Small intestine (tissue), 7 donors: ENCODE results near the gene AZIN2. TPM values are rescaled to one million over a fixed set of nuclear protein-coding genes. Genes with fewer than 3 reads are reported as not detected.

Experiments used
- DNase-seq, 2 donors: peaks; one replicate each; pipeline versions ENCODE4 v3.0.0 to v3.0.0-alpha.2; 2013
- FAIRE-seq: peaks from 2 replicates; lab custom pipeline; 2012; peaks lifted over from hg19 to GRCh38; lab: Jason Lieb, UNC
- H3K27ac ChIP-seq, 3 donors: one replicate each; pipeline ENCODE4 v1.5.1; 2013; ENCODE audit warnings: low read length in 2 of 3, mild to moderate bottlenecking in 2 of 3, control low read depth in 1 of 3, inconsistent platforms in 1 of 3, low read depth in 1 of 3, moderate library complexity in 1 of 3
- H3K27me3 ChIP-seq, 3 donors: one replicate each; pipeline ENCODE4 v1.6.1; 2013; ENCODE audit warnings: low read length in 3 of 3, inconsistent platforms in 1 of 3; ENCODE audit not compliant: control insufficient read depth in 3 of 3, insufficient read depth in 3 of 3
- H3K36me3 ChIP-seq, 3 donors: one replicate each; pipeline ENCODE4 v1.6.1; 2013; ENCODE audit warnings: low read length in 3 of 3, inconsistent platforms in 1 of 3, low read depth in 1 of 3, mild to moderate bottlenecking in 1 of 3, moderate library complexity in 1 of 3; ENCODE audit not compliant: control insufficient read depth in 3 of 3, insufficient read depth in 2 of 3
- H3K4me1 ChIP-seq, 3 donors: one replicate each; pipeline ENCODE4 v1.6.1; 2013; ENCODE audit warnings: low read length in 2 of 3, inconsistent platforms in 1 of 3, low read depth in 1 of 3, mild to moderate bottlenecking in 1 of 3, moderate library complexity in 1 of 3; ENCODE audit not compliant: control insufficient read depth in 3 of 3, insufficient read depth in 2 of 3
- H3K4me3 ChIP-seq, 3 donors: one replicate each; pipeline ENCODE4 v1.5.1; 2013; ENCODE audit warnings: low read length in 3 of 3, control low read depth in 1 of 3, inconsistent platforms in 1 of 3, low read depth in 1 of 3, mild to moderate bottlenecking in 1 of 3, moderate library complexity in 1 of 3
- H3K9me3 ChIP-seq, 2 donors: one replicate each; pipeline ENCODE4 v1.6.1; 2013; ENCODE audit warnings: low read depth in 1 of 2, low read length in 1 of 2; ENCODE audit not compliant: control insufficient read depth in 2 of 2, insufficient read depth in 1 of 2
- WGBS, 3 donors: extraction: QIAGEN DNeasy Blood & Tissue Kit; methylation state at CpG; one replicate each; pipeline ENCODE4 v1.1.7; 2013; 5-methylcytosine and 5-hydroxymethylcytosine counted together
- polyA plus RNA-seq, 4 donors: library from polyadenylated mRNA; stranded (reverse) in 3 of 4; unstranded in 1 of 4; fragments of 200-250 nt in 3 of 4; fragments of 120-200 nt in 1 of 4; gene quantifications; one replicate each; pipeline versions ENCODE4 v1.2.1 to v1.2.3, GENCODE V29; 2013
- donor health status: healthy with polysubstance abuse.
- donor health status: control.
- donor health status: control.
- donor health status: Bipolar disorder and iron deficiency.
- donor health status: healthy.

AZIN2 gene
- polyA plus RNA-seq, 4 donors = 1.1 to 1.6 (median 1.5) TPM; not detected in 1

GRCh38 chr1:33142483-33143064, 61.6 kb downstream of the AZIN2 start:
- Histone ChIP-seq H3K27ac (no peak overlapping the region), H3K9me3 (no peaks in the 10 kb centered on the region), H3K27me3 (no peaks in the 10 kb centered on the region), H3K4me1 (no peaks in the 10 kb centered on the region), H3K4me3 (no peak overlapping the region), H3K36me3 (peaks cover 2 to 22% (median 4%) of the 10 kb centered on the region in 3 donors)
- FAIRE-seq = no peak
- DNase-seq = no peak
- WGBS, 3 donors = 58 to 76% (median 69%) methylated on average over 7 of the region's 7 CpGs

DNA sequence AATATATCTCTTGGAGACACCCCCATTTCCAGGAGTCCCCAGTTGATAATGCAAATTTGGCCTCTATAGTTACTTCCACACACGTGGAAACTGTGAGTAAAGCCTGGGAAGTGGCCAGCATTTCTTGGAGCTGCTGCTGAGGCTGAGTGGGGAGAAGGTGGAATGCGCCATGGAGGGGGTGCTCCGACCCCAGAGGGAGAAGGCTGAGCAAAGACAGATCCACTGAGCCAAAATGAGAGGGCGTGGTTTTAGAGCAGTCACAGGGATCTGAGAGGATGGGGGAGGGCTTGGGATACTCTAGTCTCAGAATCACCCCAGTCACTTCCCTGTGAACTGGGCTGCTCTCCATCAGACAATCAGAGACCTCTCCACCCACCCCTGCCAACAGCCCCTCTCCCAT, 62.2 kb downstream of the AZIN2 start:
- Histone ChIP-seq H3K36me3 (peaks cover 2 to 22% (median 4%) of the 10 kb centered on the region in 3 donors), H3K4me3 (no peak overlapping the region), H3K27ac (no peak overlapping the region), H3K27me3 (no peaks in the 10 kb centered on the region), H3K9me3 (no peaks in the 10 kb centered on the region), H3K4me1 (no peaks in the 10 kb centered on the region)
- FAIRE-seq (no peak), DNase-seq (no peak)
- 54 to 72% (median 72%) methylated on average over 4 of the region's 4 CpGs for WGBS, 3 donors

GRCh38 chr1:33143698-33144097, 62.7 kb downstream of the AZIN2 start:
- Histone ChIP-seq H3K9me3 (no peaks in the 10 kb centered on the region), H3K36me3 (peaks cover 2 to 22% (median 4%) of the 10 kb centered on the region in 3 donors), H3K27me3 (no peaks in the 10 kb centered on the region), H3K4me1 (no peaks in the 10 kb centered on the region), H3K27ac (no peak overlapping the region), H3K4me3 (no peak overlapping the region)
- FAIRE-seq (no peak), DNase-seq (no peak)
- 83 to 91% (median 89%) methylated on average over 2 of the region's 2 CpGs for WGBS, 3 donors

GRCh38 chr1:33146003-33146402, 65.0 kb downstream of the AZIN2 start:
- H3K27ac ChIP-seq = no peak overlapping the region
- H3K27me3 ChIP-seq = no peaks in the 10 kb centered on the region
- H3K9me3 ChIP-seq = no peaks in the 10 kb centered on the region
- H3K36me3 ChIP-seq = peaks cover 2 to 22% (median 4%) of the 10 kb centered on the region in 3 donors
- no peak for DNase-seq
- no peak overlapping the region for H3K4me3 ChIP-seq
- H3K4me1 ChIP-seq = no peaks in the 10 kb centered on the region
- FAIRE-seq = no peak
- 84 to 100% (median 94%) methylated on average over 3 of the region's 3 CpGs for WGBS, 3 donors

- 97 to 98% (median 97%) methylated on average over 30 of the region's 30 CpGs for WGBS, 3 donors
- Histone ChIP-seq H3K27me3 (no peaks in the 10 kb centered on the region), H3K4me3 (no peak overlapping the region), H3K4me1 (no peaks in the 10 kb centered on the region), H3K27ac (no peak overlapping the region), H3K9me3 (no peaks in the 10 kb centered on the region), H3K36me3 (peaks cover 2 to 26% (median 4%) of the 10 kb centered on the region in 3 donors)
- DNase-seq (no peak), FAIRE-seq (no peak)
Measured at GRCh38 chr1:33147275-33147996, 66.5 kb downstream of the AZIN2 start.

DNA sequence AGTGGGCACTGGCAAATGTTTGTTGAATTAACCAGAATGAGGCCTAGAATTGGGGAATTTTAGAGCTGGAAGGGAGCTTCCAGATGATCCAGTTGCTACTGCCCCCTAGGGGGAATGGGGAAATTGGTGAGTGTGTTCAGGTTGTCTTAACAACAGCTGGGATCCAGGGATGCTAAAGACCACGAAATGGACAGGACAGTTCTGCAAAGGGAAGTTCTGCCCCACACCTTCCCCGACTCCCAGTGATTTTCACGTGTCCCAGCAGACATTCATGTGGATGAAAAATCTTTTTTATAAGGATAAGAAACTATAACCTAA, 67.0 kb downstream of the AZIN2 start:
- no peak for FAIRE-seq
- 77 to 82% (median 79%) methylated on average over 3 of the region's 3 CpGs for WGBS, 3 donors
- DNase-seq = no peak

DNA sequence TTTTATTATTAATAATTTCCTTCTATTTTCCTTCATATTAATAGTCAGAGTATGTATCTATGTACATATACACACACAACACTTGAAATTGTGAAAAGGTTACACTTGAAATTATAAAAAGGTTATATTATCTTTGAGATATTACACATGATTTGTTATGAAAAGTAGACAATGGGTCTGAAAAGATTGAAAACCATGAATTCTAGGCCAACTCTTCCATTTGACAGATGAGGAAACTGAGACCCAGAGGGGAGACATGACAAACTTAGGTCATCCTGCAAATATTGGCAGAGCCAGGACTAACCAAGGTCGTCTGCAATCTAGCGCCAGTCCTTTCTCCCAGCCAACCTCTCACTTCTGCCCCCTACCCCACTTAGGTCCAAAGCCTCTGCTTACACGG, 67.7 kb downstream of the AZIN2 start:
- 87 to 88% (median 88%) methylated on average over 3 of the region's 3 CpGs for WGBS, 3 donors

More for the DNA sequence above, 67.0 kb downstream of the AZIN2 start:
- H3K27me3 ChIP-seq = no peaks in the 10 kb centered on the region
- H3K27ac ChIP-seq = no peak overlapping the region
- no peaks in the 10 kb centered on the region for H3K4me1 ChIP-seq
- H3K4me3 ChIP-seq = no peak overlapping the region
- H3K36me3 ChIP-seq = peaks cover 2 to 26% (median 4%) of the 10 kb centered on the region in 3 donors
- H3K9me3 ChIP-seq = no peaks in the 10 kb centered on the region

DNA sequence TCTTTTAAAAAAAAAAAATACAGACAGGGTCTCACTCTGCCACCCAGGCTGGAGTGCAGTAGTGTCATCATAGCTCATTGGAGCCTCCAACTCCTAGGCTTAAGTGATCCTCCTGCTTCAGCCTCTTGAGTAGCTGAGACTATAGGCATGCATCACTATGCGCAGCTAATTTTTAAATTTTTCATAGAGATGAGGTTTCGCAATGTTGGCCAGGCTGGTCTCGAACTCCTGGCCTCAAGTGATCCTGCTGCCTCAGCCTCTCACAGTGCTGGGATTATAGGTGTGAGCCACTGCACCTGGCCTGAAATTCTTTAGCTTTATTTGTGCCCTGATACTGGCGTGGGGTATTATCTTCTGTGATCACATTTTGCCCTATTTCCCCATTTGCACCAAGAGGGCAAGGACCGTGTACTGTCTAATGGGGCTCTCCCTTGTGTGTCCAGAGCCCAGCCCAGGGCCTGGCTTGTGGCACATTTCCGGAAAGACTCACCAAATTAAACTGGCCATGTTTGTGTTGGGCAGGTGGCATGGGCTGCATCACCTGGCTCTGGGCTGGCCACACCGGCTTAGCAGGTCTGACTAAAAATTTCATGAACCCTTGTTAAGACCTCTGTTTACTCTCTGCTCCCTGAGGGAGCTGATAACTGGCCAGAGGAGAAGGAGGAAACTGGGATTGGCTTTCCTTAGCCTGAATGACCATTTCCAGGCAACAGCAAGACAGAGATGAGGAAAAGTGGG, 68.7 kb downstream of the AZIN2 start:
- FAIRE-seq = no peak

More for the DNA sequence above, 67.7 kb downstream of the AZIN2 start:
- Histone ChIP-seq H3K4me1 (no peaks in the 10 kb centered on the region), H3K9me3 (no peaks in the 10 kb centered on the region), H3K27me3 (no peaks in the 10 kb centered on the region), H3K36me3 (peaks cover 2 to 26% (median 4%) of the 10 kb centered on the region in 3 donors), H3K27ac (no peak overlapping the region), H3K4me3 (no peak overlapping the region)
- DNase-seq (no peak), FAIRE-seq (no peak)

More for the DNA sequence above, 68.7 kb downstream of the AZIN2 start:
- H3K4me1 ChIP-seq = no peaks in the 10 kb centered on the region
- H3K4me3 ChIP-seq = no peak overlapping the region
- no peak overlapping the region for H3K27ac ChIP-seq
- H3K36me3 ChIP-seq = peaks cover 2 to 28% (median 4%) of the 10 kb centered on the region in 3 donors
- no peak for DNase-seq
- no peaks in the 10 kb centered on the region for H3K9me3 ChIP-seq
- WGBS, 3 donors = 76 to 91% (median 87%) methylated on average over 7 of the region's 7 CpGs
- H3K27me3 ChIP-seq = no peaks in the 10 kb centered on the region
